Transverse colon (tissue), 4 donors: Measurements from ENCODE around the gene ACAP1. TPM values are rescaled to one million over a fixed set of nuclear protein-coding genes. Genes with fewer than 3 reads are reported as not detected.

Experiments
- DNase-seq: peaks from one replicate; pipeline ENCODE4 v3.0.0-alpha.2; 2019
- H3K27ac ChIP-seq, 4 donors: fragments of 200-600 bp; sonication (generic); 2 replicates each; pipeline ENCODE4 v1.5.1; 2016 to 2018; ENCODE audit warnings: inconsistent platforms in 4 of 4
- H3K27me3 ChIP-seq: fragments of 200-600 bp; sonication (generic); 2 replicates; pipeline ENCODE4 v1.5.1; 2017; ENCODE audit warnings: inconsistent platforms
- H3K36me3 ChIP-seq, 4 donors: fragments of 200-600 bp; sonication (generic); 2 replicates each; pipeline ENCODE4 v1.5.1; 2017 to 2019; ENCODE audit warnings: inconsistent platforms in 4 of 4
- H3K4me1 ChIP-seq, 4 donors: fragments of 200-600 bp; sonication (generic); 2 replicates each; pipeline ENCODE4 v1.5.1; 2017 to 2020; ENCODE audit warnings: inconsistent platforms in 4 of 4
- H3K4me3 ChIP-seq, 4 donors: fragments of 200-600 bp; sonication (generic); 1 replicate in 1 of 4; 2 replicates in 3 of 4; pipeline versions ENCODE4 v1.5.1 to v1.6.1; 2017 to 2019; ENCODE audit warnings: inconsistent platforms in 4 of 4
- H3K9me3 ChIP-seq, 2 donors: fragments of 200-600 bp; sonication (generic); 2 replicates each; pipeline ENCODE4 v1.5.1; 2017 to 2019; ENCODE audit warnings: inconsistent platforms in 2 of 2
- EP300 ChIP-seq: sonication (generic); formaldehyde crosslinking; IDR thresholded peaks from one replicate; pipeline ENCODE4 v1.6.1; 2017; ENCODE audit warnings: antibody characterized with exemption, low read depth
- POLR2A ChIP-seq: fragments of 450-650 bp; IDR thresholded peaks from one replicate; pipeline ENCODE4 v1.6.1; 2016; ENCODE audit warnings: antibody characterized with exemption, mild to moderate bottlenecking, moderate library complexity
- POLR2AphosphoS5 ChIP-seq, 3 donors: sonication (generic); formaldehyde crosslinking; IDR thresholded peaks; one replicate each; pipeline ENCODE4 v1.6.1; 2016; ENCODE audit warnings: antibody characterized with exemption in 3 of 3
- WGBS, 2 donors: methylation state at CpG; one replicate each; pipeline ENCODE4 v1.1.5; 2018; ENCODE audit warnings: low coverage in 1 of 2; 5-methylcytosine and 5-hydroxymethylcytosine counted together
- in situ Hi-C, 4 donors: fragments of 200-750 bp; cut with MboI; loops; one replicate each; pipeline versions ENCODE4 v1.15.0 to v1.15.1; 2017; ENCODE audit warnings: low sequenced_read_pairs in 3 of 4, low pct_ligation_motif_present in 1 of 4, low pct_unique_long_range_greater_than_20kb in 1 of 4
- intact Hi-C: fragments of 100-400 bp; cut with DNase I; formaldehyde crosslinking; loops from one replicate; pipeline ENCODE4 v1.15.1; 2023; ENCODE audit warnings: low total_unique reads
- total RNA-seq, 4 donors: library from RNA; depleted of rRNA; stranded (reverse); fragments of >200 nt; gene quantifications; one replicate each; pipeline ENCODE4 v1.1.0, GENCODE V29; 2016
- TF ChIP-seq, protein P1 (sequence below), 5 experiments: fragments of 200-600 bp in 3 of 5; fragments of 450-650 bp in 2 of 5; sonication (generic) in 3 of 5; IDR thresholded peaks; 1 replicate in 2 of 5; 2 replicates in 3 of 5; pipeline ENCODE4 v1.5.1; 2016 to 2017; ENCODE audit warnings: antibody characterized with exemption in 5 of 5, inconsistent platforms in 3 of 5, mild to moderate bottlenecking in 2 of 5, moderate library complexity in 1 of 5

ACAP1 gene
- total RNA-seq, 4 donors from 2014 or later = 4.8 to 21.0 (median 10.0) TPM

DNA sequence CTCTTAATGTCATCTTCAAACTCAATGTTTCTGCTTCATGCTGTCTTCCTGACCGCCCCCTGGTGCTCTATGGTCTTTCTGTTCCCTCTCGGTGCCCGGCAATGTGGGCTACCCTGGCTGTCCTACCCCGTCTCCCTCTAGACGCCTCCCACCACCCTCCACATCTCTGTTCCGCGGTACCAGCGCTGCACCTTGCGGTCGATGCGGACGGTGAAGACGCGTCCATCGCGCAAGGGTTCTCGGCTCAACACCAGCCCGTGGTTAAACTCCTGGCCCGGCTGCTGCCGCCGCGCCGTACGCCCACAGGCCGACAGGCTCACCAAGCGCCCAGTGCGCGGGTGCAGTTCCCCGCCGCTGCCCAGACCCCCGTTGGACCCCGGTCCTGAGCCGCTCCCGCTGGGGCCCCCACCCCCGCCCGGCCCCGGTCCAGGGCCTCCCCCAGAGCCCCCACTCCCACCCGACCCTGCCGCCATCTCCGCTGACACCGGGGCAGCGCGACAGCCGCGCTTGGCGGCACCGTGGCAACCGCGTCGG, 7.4 kb upstream of the ACAP1 start, which contains the start of gene NEURL4:
NEURL4 (minus strand) TSS at position 496 of the 534 bp plus-strand sequence; CDS start at position 473, 23 bp downstream.
- no peak for DNase-seq
- Histone ChIP-seq H3K9me3 (no peaks in the 10 kb centered on the region), H3K4me3 (peak within 1 kb of the TSS; percentile 63 to 89 (median 77)), H3K27me3 (no peaks in the 10 kb centered on the region), H3K27ac (peak within 1 kb of the TSS; percentile 90 to 95 (median 92)), H3K36me3 (peaks cover 0 to under 1% (median 0%) of the 10 kb centered on the region in 4 donors), H3K4me1 (peaks cover 7 to 21% (median 14%) of the 10 kb centered on the region in 4 donors)
- WGBS, 2 donors = 0% methylated on average over 4 to 36 of the region's 50 CpGs
- intact Hi-C loops (no loop called here), in situ Hi-C loops (loop anchor here in 1 of 4 donors (25.0 kb wide), 1 partner anchor 292 kb away; the partner anchor contains the start of genes SLC16A11 and SLC16A13)
- TF ChIP-seq, protein P1, sequence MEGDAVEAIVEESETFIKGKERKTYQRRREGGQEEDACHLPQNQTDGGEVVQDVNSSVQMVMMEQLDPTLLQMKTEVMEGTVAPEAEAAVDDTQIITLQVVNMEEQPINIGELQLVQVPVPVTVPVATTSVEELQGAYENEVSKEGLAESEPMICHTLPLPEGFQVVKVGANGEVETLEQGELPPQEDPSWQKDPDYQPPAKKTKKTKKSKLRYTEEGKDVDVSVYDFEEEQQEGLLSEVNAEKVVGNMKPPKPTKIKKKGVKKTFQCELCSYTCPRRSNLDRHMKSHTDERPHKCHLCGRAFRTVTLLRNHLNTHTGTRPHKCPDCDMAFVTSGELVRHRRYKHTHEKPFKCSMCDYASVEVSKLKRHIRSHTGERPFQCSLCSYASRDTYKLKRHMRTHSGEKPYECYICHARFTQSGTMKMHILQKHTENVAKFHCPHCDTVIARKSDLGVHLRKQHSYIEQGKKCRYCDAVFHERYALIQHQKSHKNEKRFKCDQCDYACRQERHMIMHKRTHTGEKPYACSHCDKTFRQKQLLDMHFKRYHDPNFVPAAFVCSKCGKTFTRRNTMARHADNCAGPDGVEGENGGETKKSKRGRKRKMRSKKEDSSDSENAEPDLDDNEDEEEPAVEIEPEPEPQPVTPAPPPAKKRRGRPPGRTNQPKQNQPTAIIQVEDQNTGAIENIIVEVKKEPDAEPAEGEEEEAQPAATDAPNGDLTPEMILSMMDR (IDR thresholded peaks at IDR 0.05) = no peak
- TF ChIP-seq POLR2AphosphoS5 (IDR thresholded peaks at IDR 0.05) (no peak), EP300 (no peak), POLR2A (no peak)

- Histone ChIP-seq H3K36me3 (no peaks in the 10 kb centered on the region), H3K9me3 (no peaks in the 10 kb centered on the region), H3K4me3 (peak overlapping the region; percentile 63 to 89 (median 77)), H3K27me3 (no peaks in the 10 kb centered on the region), H3K4me1 (peaks cover 7 to 21% (median 14%) of the 10 kb centered on the region in 4 donors), H3K27ac (peak overlapping the region; percentile 90 to 95 (median 92))
- WGBS, 2 donors = 0% methylated on average over 34 of the region's 43 CpGs; no CpG with 5 or more reads in 1 of the 2 donors
- DNase-seq = peak; percentile 99
- intact Hi-C loops = no loop called here
- no peak for TF ChIP-seq EP300
- peak; percentile 88 to 93 (median 89) for TF ChIP-seq POLR2AphosphoS5 (IDR thresholded peaks at IDR 0.05)
- TF ChIP-seq POLR2A = peak; percentile 79
- in situ Hi-C loops = loop anchor here in 1 of 4 donors (25.0 kb wide), 1 partner anchor 292 kb away; the partner anchor contains the start of genes SLC16A11 and SLC16A13
Observed at GRCh38 chr17:7329374-7329996, 6.8 kb upstream of the ACAP1 start.

DNA sequence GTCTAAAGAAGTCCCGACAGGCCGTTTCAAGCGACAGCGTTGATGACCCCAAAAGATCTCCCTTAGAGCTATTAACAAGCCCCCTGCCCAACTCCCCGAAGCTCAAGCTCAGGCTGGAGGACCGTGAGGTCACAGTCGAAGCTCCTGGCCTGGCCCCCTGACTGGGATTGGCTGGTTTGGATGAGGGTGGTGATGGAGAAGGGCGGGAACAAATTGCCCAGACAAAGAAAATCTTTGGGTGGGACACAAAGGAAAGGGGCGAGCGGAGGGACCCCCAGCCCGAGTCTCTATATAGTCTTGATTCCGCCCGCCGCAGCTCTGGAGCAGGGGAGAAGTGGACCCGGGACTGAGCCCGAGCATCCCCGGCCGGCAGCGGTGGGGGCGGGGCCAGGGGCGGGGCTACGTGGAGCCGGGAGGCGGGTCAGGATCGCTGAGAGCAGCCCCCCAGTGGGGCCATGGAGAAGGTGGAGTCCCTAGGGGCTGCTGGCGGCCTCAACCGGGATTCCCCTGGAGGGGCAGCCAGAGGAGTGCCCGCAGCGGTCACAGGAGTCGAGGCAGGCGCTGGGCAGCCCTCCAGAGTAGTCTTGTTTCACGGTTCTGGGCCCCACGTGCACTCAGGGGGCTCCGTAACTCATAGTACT, 6.2 kb upstream of the ACAP1 start:
- H3K4me1 ChIP-seq = peaks cover 7 to 21% (median 14%) of the 10 kb centered on the region in 4 donors
- no peaks in the 10 kb centered on the region for H3K36me3 ChIP-seq
- peak overlapping the region; percentile 50 to 89 (median 77) for H3K4me3 ChIP-seq
- intact Hi-C loops (no loop called here), in situ Hi-C loops (loop anchor here in 1 of 4 donors (25.0 kb wide), 1 partner anchor 293 kb away; the partner anchor contains the start of genes SLC16A11 and SLC16A13)
- WGBS, 2 donors = 1% methylated on average over 34 of the region's 34 CpGs; no CpG with 5 or more reads in 1 of the 2 donors
- no peaks in the 10 kb centered on the region for H3K9me3 ChIP-seq
- no peaks in the 10 kb centered on the region for H3K27me3 ChIP-seq
- TF ChIP-seq EP300 (no peak), POLR2AphosphoS5 (IDR thresholded peaks at IDR 0.05) (no peak), POLR2A (no peak)
- TF ChIP-seq, protein P1 (IDR thresholded peaks at IDR 0.05) = no peak
- H3K27ac ChIP-seq = peak overlapping the region; percentile 90 to 95 (median 92)
- DNase-seq = peak; percentile 80

DNA sequence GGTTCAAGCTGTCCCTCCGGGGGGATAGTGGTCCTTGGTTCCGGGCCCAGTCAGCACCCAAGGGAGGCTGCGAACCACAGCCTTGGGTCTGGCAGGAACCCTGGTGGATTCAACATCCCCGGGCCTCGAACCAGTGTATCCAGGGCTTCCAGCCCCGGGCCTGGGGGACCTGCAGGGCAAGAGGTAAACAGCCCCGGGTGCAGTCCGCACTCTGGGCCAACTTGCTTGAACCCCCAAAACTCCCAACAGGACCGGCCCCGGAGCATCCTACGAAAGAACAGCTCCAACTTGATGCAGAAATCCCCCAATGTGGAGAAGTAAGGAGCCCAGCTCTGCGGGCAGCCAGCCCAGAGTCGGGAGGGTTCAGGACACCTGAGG, 5.7 kb upstream of the ACAP1 start:
- H3K4me1 ChIP-seq = peaks cover 7 to 21% (median 14%) of the 10 kb centered on the region in 4 donors
- 63% methylated on average over 13 of the region's 13 CpGs; no CpG with 5 or more reads in 1 of the 2 donors for WGBS, 2 donors
- peak overlapping the region in 3 of 4 donors; percentile 72 to 89 (median 82) for H3K4me3 ChIP-seq
- in situ Hi-C loops (loop anchor here in 1 of 4 donors (25.0 kb wide), 1 partner anchor 293 kb away; the partner anchor contains the start of genes SLC16A11 and SLC16A13), intact Hi-C loops (no loop called here)
- no peak for DNase-seq
- H3K36me3 ChIP-seq = no peaks in the 10 kb centered on the region
- TF ChIP-seq, protein P1 (IDR thresholded peaks at IDR 0.05) = no peak
- no peak for TF ChIP-seq POLR2A
- TF ChIP-seq EP300 = no peak
- no peak for TF ChIP-seq POLR2AphosphoS5 (IDR thresholded peaks at IDR 0.05)
- H3K9me3 ChIP-seq = no peaks in the 10 kb centered on the region
- no peaks in the 10 kb centered on the region for H3K27me3 ChIP-seq
- peak overlapping the region; percentile 90 to 95 (median 92) for H3K27ac ChIP-seq
